Nephron progenitor cell (in vitro differentiated cells): ENCODE results near the gene RHNO1.

Experiments
- DNase-seq: peaks from one replicate; pipeline ENCODE4 v3.0.0; 2021
- H3K27ac Mint-ChIP-seq: 2 replicates; pipeline ENCODE4 v1.8.0; 2021; ENCODE audit warnings: mild to moderate bottlenecking, moderate library complexity, mixed read lengths
- H3K27me3 Mint-ChIP-seq: 2 replicates; pipeline ENCODE4 v1.8.0; 2021; ENCODE audit warnings: mild to moderate bottlenecking, low read depth, mixed read lengths; ENCODE audit not compliant: poor library complexity
- H3K36me3 Mint-ChIP-seq: 2 replicates; pipeline ENCODE4 v1.8.0; 2021; ENCODE audit warnings: low read depth, mixed read lengths
- H3K4me1 Mint-ChIP-seq: 2 replicates; pipeline ENCODE4 v1.8.0; 2021; ENCODE audit warnings: mixed read lengths
- H3K4me3 Mint-ChIP-seq: 2 replicates; pipeline ENCODE4 v1.8.0; 2021; ENCODE audit warnings: mild to moderate bottlenecking, moderate library complexity, mixed read lengths
- H3K9me3 Mint-ChIP-seq: 2 replicates; pipeline ENCODE4 v1.8.0; 2021; ENCODE audit warnings: mild to moderate bottlenecking, moderate library complexity, mixed read lengths
- CTCF ChIP-seq: fragments of 200-600 bp; sonication (generic); IDR thresholded peaks from 2 replicates; pipeline ENCODE4 v1.5.0; 2021; ENCODE audit warnings: antibody characterized with exemption

Gene RHNO1

DNA sequence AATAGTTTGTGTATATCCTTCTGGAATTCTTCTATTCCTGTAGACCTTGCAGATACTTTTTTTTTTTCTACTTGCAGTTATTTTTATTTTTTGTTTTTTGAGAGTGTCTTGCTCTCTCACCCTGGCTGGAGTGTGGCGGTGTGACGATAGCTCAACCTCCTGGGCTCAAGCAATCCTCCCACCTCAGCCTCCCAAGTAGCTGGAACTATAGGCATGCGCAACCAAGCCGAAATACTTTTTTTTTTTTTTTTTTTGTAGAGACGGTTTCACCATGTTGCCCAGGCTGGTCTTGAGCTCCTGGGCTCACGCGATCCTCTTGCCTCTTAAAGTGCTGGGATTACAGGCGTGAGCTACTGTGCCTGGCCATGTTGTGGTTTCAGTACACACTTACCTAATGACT, 23.6 kb downstream of the RHNO1 start:
- Mint-ChIP-seq H3K4me1 (peaks cover 6% of the 10 kb centered on the region), H3K4me3 (no peak overlapping the region), H3K27me3 (no peaks in the 10 kb centered on the region), H3K9me3 (no peaks in the 10 kb centered on the region), H3K27ac (no peak overlapping the region), H3K36me3 (peaks cover 11% of the 10 kb centered on the region)
- no peak for TF ChIP-seq CTCF
- DNase-seq: no peak

GRCh38 chr12:2902272-2902880, 25.4 kb downstream of the RHNO1 start:
- H3K27me3 Mint-ChIP-seq: no peaks in the 10 kb centered on the region
- H3K4me3 Mint-ChIP-seq: no peak overlapping the region
- peaks cover 6% of the 10 kb centered on the region for H3K4me1 Mint-ChIP-seq
- no peak for DNase-seq
- TF ChIP-seq CTCF: no peak
- H3K36me3 Mint-ChIP-seq: peaks cover 11% of the 10 kb centered on the region
- H3K27ac Mint-ChIP-seq: no peak overlapping the region
- H3K9me3 Mint-ChIP-seq: no peaks in the 10 kb centered on the region

GRCh38 chr12:2904260-2904659, 27.2 kb downstream of the RHNO1 start:
- TF ChIP-seq CTCF: no peak
- Mint-ChIP-seq H3K27ac (no peak overlapping the region), H3K4me3 (no peak overlapping the region), H3K36me3 (peaks cover 7% of the 10 kb centered on the region), H3K27me3 (no peaks in the 10 kb centered on the region), H3K4me1 (peaks cover 6% of the 10 kb centered on the region), H3K9me3 (no peaks in the 10 kb centered on the region)
- DNase-seq: no peak

- Mint-ChIP-seq H3K36me3 (peaks cover 66% of the 10 kb centered on the region), H3K4me3 (no peak overlapping the region), H3K27me3 (no peaks in the 10 kb centered on the region), H3K27ac (no peak overlapping the region), H3K9me3 (no peaks in the 10 kb centered on the region), H3K4me1 (no peaks in the 10 kb centered on the region)
- no peak for DNase-seq
- no peak for TF ChIP-seq CTCF
These were observed 35.2 kb downstream of the RHNO1 start for GRCh38 chr12:2912216-2912575.

- Mint-ChIP-seq H3K9me3 (no peaks in the 10 kb centered on the region), H3K27ac (no peak overlapping the region), H3K4me1 (no peaks in the 10 kb centered on the region), H3K36me3 (peaks cover 78% of the 10 kb centered on the region), H3K4me3 (no peak overlapping the region), H3K27me3 (peaks cover 3% of the 10 kb centered on the region)
- TF ChIP-seq CTCF: no peak
- no peak for DNase-seq
These were observed 42.2 kb downstream of the RHNO1 start for GRCh38 chr12:2919249-2919648.

DNA sequence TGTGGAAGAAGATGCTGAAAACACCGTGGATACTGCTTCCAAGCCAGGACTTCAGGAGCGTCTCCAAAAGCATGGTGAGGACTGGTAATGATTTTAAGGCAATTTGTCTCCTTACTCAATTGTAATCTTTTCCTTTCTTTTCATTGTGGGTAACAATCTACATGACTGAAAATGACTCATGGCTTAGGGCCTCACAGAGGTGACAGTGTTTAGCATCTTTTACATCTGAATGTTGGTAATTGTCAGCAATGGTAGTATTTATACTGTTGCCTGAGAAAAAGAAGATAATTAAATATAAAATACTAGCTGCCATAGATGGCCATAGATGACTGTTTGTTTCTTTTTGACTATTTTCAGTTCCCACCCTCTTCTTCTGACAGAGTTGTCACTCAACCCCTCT, 45.3 kb downstream of the RHNO1 start:
- H3K9me3 Mint-ChIP-seq: no peaks in the 10 kb centered on the region
- DNase-seq: no peak
- H3K27me3 Mint-ChIP-seq: peaks cover 3% of the 10 kb centered on the region
- H3K4me3 Mint-ChIP-seq: no peak overlapping the region
- no peak for TF ChIP-seq CTCF
- peaks cover 73% of the 10 kb centered on the region for H3K36me3 Mint-ChIP-seq
- no peaks in the 10 kb centered on the region for H3K4me1 Mint-ChIP-seq
- H3K27ac Mint-ChIP-seq: peak overlapping the region; percentile 49
